NCI-H526 (cell line): ENCODE data around the gene PSMA8.
"Not testable (repeated sequence)": the region's sequence is repeated elsewhere in the genome, so short reads cannot be mapped to it uniquely, and the experiment has no call there.

Experiments
- DNase-seq, 2 experiments: peaks; one replicate each; lab custom pipeline; 2025; lab: John Stamatoyannopoulos, UW

Gene PSMA8

GRCh38 chr18:26133652-26134051, at the start of gene PSMA8:
PSMA8 (plus strand) TSS chr18:26133869; CDS start chr18:26133966, 97 bp downstream.
- DNase-seq = no peak

- DNase-seq = no peak
Observed at GRCh38 chr18:26085056-26085455, 48.6 kb upstream of the PSMA8 start.

- DNase-seq = no peak
Observed at GRCh38 chr18:26086959-26087358, 46.7 kb upstream of the PSMA8 start.

GRCh38 chr18:26088487-26088886, 45.2 kb upstream of the PSMA8 start:
- no peak for DNase-seq

GRCh38 chr18:26089293-26090129, 44.2 kb upstream of the PSMA8 start:
- DNase-seq = peak; percentile 27 to 56

- peak; percentile 88 to 92 for DNase-seq
Observed at GRCh38 chr18:26090130-26091046, 43.3 kb upstream of the PSMA8 start, which contains the start of gene SS18. SS18 (minus strand) TSS chr18:26090613; CDS start chr18:26090569, 44 bp downstream.

- DNase-seq = no peak
Observed at GRCh38 chr18:26091047-26091630, 42.5 kb upstream of the PSMA8 start.

- DNase-seq = no peak
Observed at GRCh38 chr18:26096852-26097251, 36.8 kb upstream of the PSMA8 start.

- DNase-seq = no peak
Observed at GRCh38 chr18:26097563-26097962, 36.1 kb upstream of the PSMA8 start.

GRCh38 chr18:26103579-26103978, 30.1 kb upstream of the PSMA8 start:
- peak; percentile 3 to 34 for DNase-seq

- no peak for DNase-seq
Observed at GRCh38 chr18:26104035-26104434, 29.6 kb upstream of the PSMA8 start.

GRCh38 chr18:26119246-26119645, 14.4 kb upstream of the PSMA8 start:
- DNase-seq = no peak

- no peak for DNase-seq
Observed at GRCh38 chr18:26121476-26121875, 12.2 kb upstream of the PSMA8 start.

GRCh38 chr18:26121994-26122393, 11.7 kb upstream of the PSMA8 start:
- DNase-seq = not testable (repeated sequence)

GRCh38 chr18:26127786-26128185, 5.9 kb upstream of the PSMA8 start:
- no peak for DNase-seq

GRCh38 chr18:26128192-26128591, 5.5 kb upstream of the PSMA8 start:
- DNase-seq = not testable (repeated sequence)

GRCh38 chr18:26134107-26134506, 438 bp downstream of the PSMA8 start:
- DNase-seq = no peak

- DNase-seq = no peak
Observed at GRCh38 chr18:26135548-26135947, 1.9 kb downstream of the PSMA8 start.

GRCh38 chr18:26157326-26157725, 23.7 kb downstream of the PSMA8 start:
- no peak for DNase-seq

GRCh38 chr18:26159353-26159752, 25.7 kb downstream of the PSMA8 start:
- no peak for DNase-seq

GRCh38 chr18:26164571-26164970, 30.9 kb downstream of the PSMA8 start:
- no peak for DNase-seq

GRCh38 chr18:26167592-26167991, 33.9 kb downstream of the PSMA8 start:
- DNase-seq = peak; percentile 65 to 71
